ENCODE results near the gene INPP4B.

GRCh38 chr4:142523111-142523510 is 323.0 kb downstream of the INPP4B start:
- TF ChIP-seq POLR2A (IDR thresholded peaks at IDR 0.05; ENCODE audit: extremely low read depth, insufficient read length) (no peak), MAX (IDR thresholded peaks at IDR 0.05; ENCODE audit: low read depth, low read length) (no peak), CTCF (IDR thresholded peaks at IDR 0.05; ENCODE audit: low read depth, low read length) (no peak), MYC (IDR thresholded peaks at IDR 0.05; ENCODE audit: low read depth, low read length) (no peak)

Data from NB4 (cell line).